NCI-H128 (cell line): ENCODE measurements around the gene CAPRIN1.
"Not testable (repeated sequence)": the region's sequence is repeated elsewhere in the genome, so short reads cannot be mapped to it uniquely, and the experiment has no call there.

Experiments used
- DNase-seq: peaks from one replicate; lab custom pipeline; 2025; ENCODE audit not compliant: unreplicated experiment; lab: John Stamatoyannopoulos, UW

Gene CAPRIN1

DNA sequence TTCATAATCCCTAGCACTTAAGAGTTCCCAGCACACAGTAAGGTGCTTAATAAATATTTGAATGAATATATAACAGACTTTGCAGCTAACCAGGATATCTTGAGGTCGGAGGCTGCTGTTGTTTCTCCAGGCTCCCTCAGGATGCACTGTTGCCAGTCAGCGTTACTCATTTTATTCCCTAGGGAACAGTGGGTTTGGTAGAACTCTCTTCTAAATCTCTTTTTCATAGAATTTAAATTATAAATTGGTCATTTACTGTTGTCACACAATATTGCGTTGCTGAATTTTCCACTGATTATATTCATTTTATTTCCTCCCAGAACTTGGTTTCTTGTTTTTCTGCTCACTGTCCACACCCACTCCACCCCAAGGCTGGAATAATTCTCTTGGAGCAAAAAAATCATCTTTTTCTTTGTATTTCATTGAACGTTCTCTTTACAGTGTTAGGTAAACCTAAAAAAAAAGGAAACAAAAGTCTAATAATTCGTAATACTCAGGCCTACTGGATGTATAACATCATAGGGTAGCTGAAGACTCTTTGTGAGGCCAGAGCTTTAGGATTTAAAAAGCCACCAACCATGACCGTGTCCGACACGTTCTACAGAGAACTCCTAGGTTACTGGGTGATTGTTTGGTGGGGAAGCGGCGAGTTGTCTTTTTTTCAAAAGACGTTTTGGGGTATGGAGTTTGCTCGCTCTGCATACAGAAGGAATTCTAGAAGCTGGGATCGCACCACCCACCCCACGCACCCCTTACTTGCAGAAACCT is 766 bp upstream of the CAPRIN1 start:
- DNase-seq = no peak

DNA sequence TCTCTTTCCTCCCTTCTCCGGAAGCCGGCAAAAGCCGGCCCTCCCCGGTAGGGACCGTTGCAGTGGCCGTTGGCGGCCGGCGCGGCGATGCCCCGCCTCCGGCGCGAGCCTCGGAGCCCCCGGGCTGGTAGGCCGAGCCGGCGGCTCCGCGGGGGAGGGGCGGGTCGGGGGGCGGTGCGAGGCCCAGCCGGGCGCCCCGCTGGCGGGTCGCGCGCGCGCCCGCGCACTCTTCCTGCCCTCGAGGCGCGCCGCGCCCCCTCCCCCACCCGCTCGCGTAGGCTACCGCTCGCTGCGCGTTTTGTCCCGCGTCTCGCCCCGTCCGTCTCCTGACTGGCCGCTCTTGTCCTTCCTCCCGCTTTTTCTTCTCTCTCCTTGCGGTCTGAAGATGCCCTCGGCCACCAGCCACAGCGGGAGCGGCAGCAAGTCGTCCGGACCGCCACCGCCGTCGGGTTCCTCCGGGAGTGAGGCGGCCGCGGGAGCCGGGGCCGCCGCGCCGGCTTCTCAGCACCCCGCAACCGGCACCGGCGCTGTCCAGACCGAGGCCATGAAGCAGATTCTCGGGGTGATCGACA is 591 bp downstream of the CAPRIN1 start:
- DNase-seq = peak; percentile 73

DNA sequence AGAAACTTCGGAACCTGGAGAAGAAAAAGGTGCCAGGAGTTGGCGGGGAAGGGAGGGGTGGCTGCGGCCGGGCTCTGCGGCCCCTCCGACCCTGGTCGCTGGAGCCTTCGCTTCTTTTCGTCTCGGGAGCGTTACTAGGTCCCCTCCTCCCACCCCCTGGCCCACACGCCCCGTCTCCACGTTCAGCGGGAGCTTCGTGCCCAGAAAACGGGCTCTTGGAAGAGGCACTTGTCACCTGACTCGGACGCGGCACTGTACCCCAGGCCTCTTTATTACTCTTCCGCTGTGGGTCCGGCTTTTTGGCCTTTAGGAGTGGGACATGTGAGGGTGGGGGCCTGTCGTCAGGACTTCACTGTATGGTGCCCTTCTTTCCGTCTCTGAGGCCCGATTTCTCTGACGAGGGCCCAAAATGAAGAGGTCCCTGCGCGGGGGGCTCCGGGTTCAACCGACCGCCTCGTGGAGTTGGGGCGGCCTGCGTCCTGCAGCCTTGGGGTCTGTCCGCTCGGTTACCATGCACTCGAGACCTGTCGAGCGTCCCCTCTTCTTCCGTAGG is 1.2 kb downstream of the CAPRIN1 start:
- DNase-seq = no peak

GRCh38 chr11:34053161-34053686 is 1.7 kb downstream of the CAPRIN1 start:
- peak; percentile 33 for DNase-seq

- not testable (repeated sequence) for DNase-seq
Observed at GRCh38 chr11:34054351-34054750, 2.8 kb downstream of the CAPRIN1 start.

GRCh38 chr11:34055218-34056000 is 3.9 kb downstream of the CAPRIN1 start:
- DNase-seq = no peak

- DNase-seq = no peak
Observed at GRCh38 chr11:34056672-34057071, 5.1 kb downstream of the CAPRIN1 start.

DNA sequence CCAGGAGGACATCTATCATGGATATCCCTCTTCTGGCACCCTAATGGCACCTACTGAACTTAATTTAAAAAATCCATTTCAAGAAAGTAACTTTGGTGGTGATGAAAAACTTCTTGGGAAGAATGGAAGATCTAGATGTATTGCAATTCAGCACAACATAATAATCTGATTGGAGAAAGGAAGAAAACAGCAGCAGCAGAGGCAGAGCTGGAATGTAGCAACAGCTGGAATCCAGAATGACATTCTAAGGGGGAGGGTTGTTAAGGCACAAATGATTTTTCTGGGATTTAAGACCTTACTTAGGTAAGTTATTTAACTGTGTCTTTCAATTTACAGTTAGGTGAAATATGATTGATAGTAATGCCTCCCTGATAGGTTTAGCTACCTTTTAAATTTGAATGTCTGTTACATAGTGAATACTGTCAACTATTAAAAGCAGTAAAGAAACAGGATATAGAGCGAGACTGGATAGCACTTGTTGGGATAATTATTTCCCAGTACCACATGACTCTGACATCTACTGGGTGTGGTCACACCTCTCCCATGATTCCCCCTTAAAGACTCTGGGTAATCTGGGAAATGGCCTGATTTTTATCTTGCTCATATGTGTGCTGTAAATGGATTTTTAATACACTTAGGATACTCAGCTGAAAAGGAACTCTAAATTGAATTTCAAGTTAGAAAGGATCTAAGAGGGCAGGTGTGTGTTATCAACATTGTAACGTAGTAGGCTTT is 11.7 kb downstream of the CAPRIN1 start:
- no peak for DNase-seq

DNA sequence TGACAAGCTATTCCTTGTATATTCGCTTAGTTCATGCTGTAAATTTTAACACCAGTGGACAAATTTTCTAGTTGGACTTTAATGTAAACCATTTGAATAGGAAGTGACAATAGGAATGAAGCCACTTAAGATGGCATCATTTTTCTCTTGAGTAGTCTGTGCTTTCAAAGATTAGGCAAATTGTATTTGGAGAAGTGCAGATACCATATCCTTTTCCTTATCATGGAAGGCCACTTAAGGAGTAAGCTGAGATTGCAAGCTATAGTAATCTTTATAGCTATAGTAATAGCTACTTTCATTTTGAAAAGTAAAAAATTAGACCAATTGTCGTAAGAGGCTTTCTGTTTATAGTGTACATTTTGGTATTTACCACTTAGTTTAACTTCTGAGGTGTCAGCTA is 12.8 kb downstream of the CAPRIN1 start:
- DNase-seq = no peak

DNA sequence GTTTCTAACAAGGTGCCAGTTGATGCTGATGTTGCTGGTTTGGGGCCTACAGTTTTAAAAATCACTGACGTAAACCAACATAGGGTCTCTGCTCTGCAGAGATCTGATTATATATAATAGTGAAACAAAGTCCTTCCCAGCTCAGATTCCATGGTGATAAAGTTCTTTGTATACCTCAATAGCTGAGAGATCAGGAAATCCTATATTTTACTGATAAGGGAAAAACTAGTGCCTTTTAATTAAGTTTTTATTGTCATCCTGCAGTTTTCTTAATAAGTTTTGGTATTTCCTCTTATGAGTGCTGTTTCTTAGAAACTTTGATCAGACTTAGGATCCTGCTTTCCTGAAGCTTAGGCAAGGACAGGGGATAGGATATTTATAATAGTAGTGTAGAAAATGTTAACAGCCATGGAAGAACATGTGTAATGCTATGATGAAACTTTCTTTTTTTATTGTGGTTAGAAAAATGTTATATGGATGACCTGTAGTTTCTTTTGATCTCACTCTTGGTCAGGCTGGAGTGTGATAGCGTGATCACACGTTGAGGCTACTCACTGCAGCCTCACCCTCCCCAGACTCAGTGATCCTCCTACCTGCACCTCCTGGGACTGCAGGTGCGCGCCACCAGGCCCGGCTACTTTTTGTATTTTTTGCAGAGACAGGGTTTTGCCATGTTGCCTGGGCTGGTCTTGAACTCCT is 14.1 kb downstream of the CAPRIN1 start:
- DNase-seq = no peak

- DNase-seq = not testable (repeated sequence)
Observed at GRCh38 chr11:34066766-34067165, 15.2 kb downstream of the CAPRIN1 start.

GRCh38 chr11:34067383-34068065 is 16.0 kb downstream of the CAPRIN1 start:
- no peak for DNase-seq

GRCh38 chr11:34068111-34068510 is 16.6 kb downstream of the CAPRIN1 start:
- DNase-seq = no peak

DNA sequence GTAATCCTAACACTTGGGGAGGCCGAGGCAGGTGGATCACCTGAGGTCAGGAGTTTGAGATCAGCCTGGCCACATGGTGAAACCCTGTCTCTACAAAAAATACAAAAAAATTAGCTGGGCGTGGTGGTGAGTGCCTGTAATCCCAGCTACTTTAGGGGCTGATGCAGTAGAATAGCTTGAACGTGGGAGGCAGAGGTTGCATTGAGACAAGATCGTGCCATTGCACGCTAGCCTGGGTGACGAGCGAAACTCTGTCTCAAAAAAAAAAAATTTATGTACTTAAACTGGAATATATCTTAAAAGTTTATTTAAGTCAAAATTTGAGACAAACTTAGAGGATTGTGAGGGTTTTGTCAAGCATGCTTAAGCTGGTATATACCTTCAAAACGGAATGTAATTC is 19.8 kb downstream of the CAPRIN1 start:
- DNase-seq = not testable (repeated sequence)

- no peak for DNase-seq
Observed at GRCh38 chr11:34072041-34072440, 20.5 kb downstream of the CAPRIN1 start.

DNA sequence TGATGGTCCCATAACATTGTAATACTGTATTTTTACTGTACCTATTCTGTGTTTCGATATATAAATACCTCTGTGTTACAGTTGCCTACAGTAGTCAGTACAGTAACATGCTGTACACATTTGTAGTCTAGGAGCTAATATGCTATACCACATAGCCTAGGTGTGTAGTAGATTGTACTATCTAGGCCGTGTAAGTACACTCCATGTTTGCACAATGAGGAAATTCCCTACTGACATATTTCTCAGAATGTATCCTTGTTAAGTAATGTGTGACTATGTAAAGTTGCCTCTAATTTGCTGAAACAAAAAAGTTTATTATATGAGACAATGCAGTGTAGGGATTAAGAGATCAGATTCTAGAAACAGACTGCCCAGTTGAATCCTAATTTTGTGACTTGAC is 21.3 kb downstream of the CAPRIN1 start:
- no peak for DNase-seq

DNA sequence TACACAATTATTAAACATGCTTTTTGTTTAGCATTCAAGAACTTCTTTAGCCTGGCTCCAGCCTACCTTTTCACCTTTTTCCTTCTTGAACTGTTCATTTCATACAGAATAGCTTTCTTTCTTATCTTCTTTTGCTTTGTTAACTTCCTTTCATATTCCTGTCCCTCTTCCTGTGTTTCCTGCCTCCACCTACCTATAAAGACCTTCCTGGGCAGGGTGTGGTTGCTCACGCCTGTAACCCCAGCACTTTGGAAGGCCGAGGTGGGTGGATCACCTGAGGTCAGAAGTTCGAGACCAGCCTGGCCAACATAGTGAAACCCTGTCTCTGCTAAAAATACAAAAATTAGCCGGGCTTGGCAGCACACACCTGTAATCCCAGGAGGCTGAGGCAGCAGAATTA is 22.9 kb downstream of the CAPRIN1 start:
- DNase-seq = no peak

DNA sequence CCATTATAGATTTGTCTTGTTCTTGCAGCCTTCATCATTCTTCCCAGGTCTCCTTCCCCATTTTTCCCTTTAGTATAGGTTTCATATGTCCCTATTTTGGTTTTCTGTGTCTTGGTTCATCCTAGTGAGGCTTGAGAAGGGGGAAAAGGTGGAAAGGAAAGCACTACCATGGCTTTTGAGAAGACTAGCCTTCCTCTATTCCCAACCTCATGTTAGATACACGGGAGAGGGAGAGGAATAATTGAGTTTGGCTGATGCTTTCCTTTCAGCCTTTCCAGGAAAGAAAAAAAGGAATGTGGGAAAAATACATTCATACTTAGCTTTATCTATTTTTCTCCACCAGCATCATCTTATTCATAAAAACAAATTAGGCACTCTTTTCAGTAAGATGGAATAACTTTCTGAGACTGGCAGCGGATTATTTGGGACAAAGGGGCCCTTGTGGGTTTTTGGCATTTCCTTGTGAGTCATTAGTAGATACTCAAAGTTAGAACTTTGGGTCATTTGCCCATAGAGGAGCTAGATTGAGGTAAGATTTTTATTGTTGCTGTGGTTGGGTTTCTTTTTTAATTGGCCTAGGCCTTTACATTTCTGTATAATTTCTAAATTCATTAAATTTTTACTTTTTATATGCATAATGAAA is 23.8 kb downstream of the CAPRIN1 start:
- no peak for DNase-seq

DNA sequence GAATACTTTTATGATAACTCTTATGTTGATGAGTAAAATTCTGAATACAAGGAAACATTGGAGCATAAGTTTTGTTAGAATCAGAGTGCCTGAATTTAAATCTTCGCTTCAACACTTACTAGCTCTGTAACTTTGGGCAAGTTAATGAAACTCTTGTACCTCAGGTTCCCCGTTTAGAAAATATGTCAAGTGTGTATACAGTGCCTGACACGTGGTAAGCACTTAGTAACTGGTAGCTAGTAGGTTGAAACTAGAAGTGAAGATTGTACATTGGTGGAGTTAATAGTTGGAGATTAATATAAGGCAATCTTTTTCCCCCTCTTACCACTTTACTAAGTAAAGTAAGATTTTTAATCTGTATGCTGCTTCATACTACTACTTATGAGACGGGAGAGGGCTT is 29.1 kb downstream of the CAPRIN1 start:
- DNase-seq = no peak
